ENCODE data around the gene NAT10. TPM values are rescaled to one million over a fixed set of nuclear protein-coding genes. Genes with fewer than 3 reads are reported as not detected.

Gene NAT10
- total RNA-seq, 4 donors from 2014 or later = 17.6 to 35.9 (median 32.6) TPM

GRCh38 chr11:34169686-34170085, 64.3 kb downstream of the NAT10 start:
- Histone ChIP-seq H3K4me1 (peaks cover 6 to 29% (median 6%) of the 10 kb centered on the region in 3 donors), H3K9me3 (no peaks in the 10 kb centered on the region), H3K4me3 (no peak overlapping the region), H3K27ac (no peak overlapping the region), H3K27me3 (peaks cover 0 to 30% (median 0%) of the 10 kb centered on the region in 4 donors), H3K36me3 (no peaks in the 10 kb centered on the region)
- 60 to 70% methylated on average over 8 of the region's 8 CpGs for WGBS, 2 donors
- TF ChIP-seq CTCF (IDR thresholded peaks at IDR 0.05) (no peak), POLR2A (IDR thresholded peaks at IDR 0.05) (no peak)
- no peak for DNase-seq
- intact Hi-C loops (cut with DNase I) = no loop called here

GRCh38 chr11:34173050-34173449, 67.6 kb downstream of the NAT10 start:
- Histone ChIP-seq H3K27me3 (peaks cover 0 to 45% (median 0%) of the 10 kb centered on the region in 4 donors), H3K27ac (no peak overlapping the region), H3K36me3 (no peaks in the 10 kb centered on the region), H3K9me3 (no peaks in the 10 kb centered on the region), H3K4me3 (no peak overlapping the region), H3K4me1 (peaks cover 6 to 28% (median 13%) of the 10 kb centered on the region in 3 donors)
- TF ChIP-seq CTCF (IDR thresholded peaks at IDR 0.05) (no peak), POLR2A (IDR thresholded peaks at IDR 0.05) (no peak)
- WGBS, 2 donors = 60 to 90% methylated on average over 1 to 4 of the region's 16 CpGs
- DNase-seq = no peak
- intact Hi-C loops (cut with DNase I) = no loop called here

- no peak overlapping the region for H3K27ac ChIP-seq
- DNase-seq = no peak
Observed at GRCh38 chr11:34174412-34175041, 69.1 kb downstream of the NAT10 start.

GRCh38 chr11:34175284-34176019, 70.0 kb downstream of the NAT10 start:
- Histone ChIP-seq H3K36me3 (no peaks in the 10 kb centered on the region), H3K27ac (no peak overlapping the region), H3K4me3 (no peak overlapping the region), H3K4me1 (peaks cover 6 to 28% (median 13%) of the 10 kb centered on the region in 3 donors), H3K27me3 (peaks cover 0 to 52% (median 0%) of the 10 kb centered on the region in 4 donors), H3K9me3 (no peaks in the 10 kb centered on the region)
- TF ChIP-seq CTCF (IDR thresholded peaks at IDR 0.05) = no peak
- TF ChIP-seq POLR2A (IDR thresholded peaks at IDR 0.05) = no peak
- no peak for DNase-seq
- 85 to 88% methylated on average over 6 of the region's 7 CpGs for WGBS, 2 donors
- intact Hi-C loops (cut with DNase I) = loop anchor here (2.0 kb wide), 1 partner anchor 183 kb away; the partner anchor contains the start of gene ABTB2

More at GRCh38 chr11:34174412-34175041, 69.1 kb downstream of the NAT10 start:
- intact Hi-C loops (cut with DNase I) = loop anchor here (2.0 kb wide), 1 partner anchor 184 kb away; the partner anchor contains the start of gene ABTB2
- 0 to 11% methylated on average over 8 to 30 of the region's 33 CpGs for WGBS, 2 donors
- H3K9me3 ChIP-seq = no peaks in the 10 kb centered on the region
- peaks cover 0 to 53% (median 0%) of the 10 kb centered on the region in 4 donors for H3K27me3 ChIP-seq
- peak overlapping the region in 3 of 4 donors; percentile 5 to 53 (median 28) for H3K4me3 ChIP-seq
- TF ChIP-seq POLR2A (IDR thresholded peaks at IDR 0.05) (no peak), CTCF (IDR thresholded peaks at IDR 0.05) (peak; percentile 80 to 98 (median 92))
- no peaks in the 10 kb centered on the region for H3K36me3 ChIP-seq
- H3K4me1 ChIP-seq = peaks cover 6 to 28% (median 13%) of the 10 kb centered on the region in 3 donors

- Histone ChIP-seq H3K27ac (no peak overlapping the region), H3K4me1 (peaks cover 6 to 28% (median 13%) of the 10 kb centered on the region in 3 donors), H3K27me3 (peaks cover 0 to 44% (median 0%) of the 10 kb centered on the region in 4 donors), H3K36me3 (no peaks in the 10 kb centered on the region), H3K9me3 (no peaks in the 10 kb centered on the region), H3K4me3 (no peak overlapping the region)
- TF ChIP-seq CTCF (IDR thresholded peaks at IDR 0.05) (no peak), POLR2A (IDR thresholded peaks at IDR 0.05) (no peak)
- 17 to 19% methylated on average over 2 of the region's 2 CpGs for WGBS, 2 donors
- intact Hi-C loops (cut with DNase I) = no loop called here
- no peak for DNase-seq
Observed at GRCh38 chr11:34176751-34177209, 71.4 kb downstream of the NAT10 start.
